A549 (cell line): ENCODE measurements around the gene FOXRED2. TPM values are rescaled to one million over a fixed set of nuclear protein-coding genes. Genes with fewer than 3 reads are reported as not detected.
"Not testable (repeated sequence)": the region's sequence is repeated elsewhere in the genome, so short reads cannot be mapped to it uniquely, and the experiment has no call there.

Experiments used
- ATAC-seq, 2 experiments: fragments of 200-7000 bp in 1 of 2; fragments of >200 bp in 1 of 2; cut with Nextera tagmentation in 1 of 2; cut with Tn5 transposase in 1 of 2; 3 replicates each; pipeline versions ENCODE4 v1.8.0 to v1.9.1; 2018 to 2020; ENCODE audit warnings: mild to moderate bottlenecking in 1 of 2, moderate library complexity in 1 of 2
- CTCF ChIA-PET: fragments of 300-600 bp; sonication (Branson Sonifier 250); formaldehyde crosslinking; extraction: SDS; loops from one replicate; lab custom pipeline; 2021; ENCODE audit warnings: antibody characterized with exemption, inconsistent platforms; lab: Yijun Ruan, JAX
- POLR2A ChIA-PET: fragments of 350-600 bp; formaldehyde crosslinking; extraction: SDS; loops from one replicate; lab custom pipeline; 2021; ENCODE audit warnings: antibody characterized with exemption, inconsistent platforms; lab: Yijun Ruan, JAX
- DNase-seq, 2 experiments: peaks; one replicate each; pipeline versions ENCODE4 v3.0.0 to v3.0.0-alpha.2; 2011 to 2016; ENCODE audit warnings: low read depth in 1 of 2, low spot score in 1 of 2
- FAIRE-seq: peaks from 2 replicates; lab custom pipeline; 2011; peaks lifted over from hg19 to GRCh38; lab: Jason Lieb, UNC
- H3K27ac ChIP-seq, 2 experiments: fragments of >200 bp; sonication (Bioruptor Twin); formaldehyde crosslinking; 3 replicates each; pipeline ENCODE4 v1.5.1; 2016 to 2017
- H3K4me1 ChIP-seq: fragments of >200 bp; sonication (Bioruptor Twin); formaldehyde crosslinking; 3 replicates; pipeline ENCODE4 v1.6.1; 2016
- H3K4me2 ChIP-seq: fragments of >200 bp; sonication (Bioruptor Twin); formaldehyde crosslinking; 3 replicates; pipeline ENCODE4 v1.6.1; 2016
- H3K4me3 ChIP-seq: fragments of >200 bp; sonication (Bioruptor Twin); formaldehyde crosslinking; 3 replicates; pipeline ENCODE4 v1.5.1; 2016
- H3K9me3 ChIP-seq: fragments of >200 bp; sonication (Bioruptor Twin); formaldehyde crosslinking; 3 replicates; pipeline ENCODE4 v1.6.1; 2016
- CHD4 ChIP-seq: fragments of 200-600 bp; sonication (generic); IDR thresholded peaks from 2 replicates; pipeline ENCODE4 v1.6.1; 2016; ENCODE audit warnings: antibody characterized with exemption, mild to moderate bottlenecking, borderline replicate concordance
- E2F6 ChIP-seq: IDR thresholded peaks from 2 replicates; pipeline ENCODE4 v1.6.1; 2012; ENCODE audit warnings: low read depth, borderline replicate concordance
- ESRRA ChIP-seq: fragments of 150-350 bp; IDR thresholded peaks from 2 replicates; pipeline ENCODE4 v1.6.1; 2014; ENCODE audit warnings: mild to moderate bottlenecking, low read length, borderline replicate concordance
- HDAC2 ChIP-seq: fragments of 200-600 bp; sonication (generic); IDR thresholded peaks from 2 replicates; pipeline ENCODE4 v1.6.1; 2016
- HOXB5 ChIP-seq: fragments of 250-450 bp; sonication (Bioruptor Pico); IDR thresholded peaks from 2 replicates; pipeline ENCODE4 v1.5.0; 2020; ENCODE audit warnings: mild to moderate bottlenecking, moderate library complexity
- KDM1A ChIP-seq: fragments of 200-600 bp; sonication (generic); IDR thresholded peaks from 2 replicates; pipeline ENCODE4 v1.6.1; 2016; ENCODE audit warnings: low read depth, mild to moderate bottlenecking
- MAX ChIP-seq: IDR thresholded peaks from 2 replicates; pipeline ENCODE4 v1.6.1; 2012
- NPAS2 ChIP-seq: fragments of 250-450 bp; sonication (Bioruptor Pico); IDR thresholded peaks from 2 replicates; pipeline ENCODE4 v1.8.0; 2022; ENCODE audit warnings: mild to moderate bottlenecking, moderate library complexity, borderline replicate concordance
- PHF8 ChIP-seq: fragments of 200-600 bp; sonication (generic); IDR thresholded peaks from 2 replicates; pipeline ENCODE4 v1.6.1; 2016; ENCODE audit warnings: low read depth, mild to moderate bottlenecking, antibody characterized with exemption, moderate library complexity, borderline replicate concordance
- RARB ChIP-seq: fragments of 250-450 bp; sonication (Bioruptor Pico); IDR thresholded peaks from 2 replicates; pipeline ENCODE4 v1.8.0; 2021; ENCODE audit warnings: mild to moderate bottlenecking, moderate library complexity
- RCOR1 ChIP-seq: fragments of 150-350 bp; IDR thresholded peaks from 2 replicates; pipeline ENCODE4 v1.6.1; 2014; ENCODE audit warnings: antibody characterized with exemption, low read length, low read depth
- SMC3 ChIP-seq: fragments of >200 bp; sonication (Bioruptor Twin); formaldehyde crosslinking; IDR thresholded peaks from 3 replicates; pipeline ENCODE4 v1.6.1; 2018; ENCODE audit warnings: inconsistent platforms
- TFCP2L1 ChIP-seq: fragments of 250-450 bp; sonication (Bioruptor Pico); IDR thresholded peaks from 2 replicates; pipeline ENCODE4 v1.5.0; 2021; ENCODE audit warnings: mild to moderate bottlenecking
- WGBS: methylation state at CpG from one replicate; pipeline ENCODE4 v1.1.6; 2017; ENCODE audit errors: missing lambda C conversion rate; 5-methylcytosine and 5-hydroxymethylcytosine counted together
- polyA plus RNA-seq, 4 experiments: library from polyadenylated mRNA; depleted of rRNA in 3 of 4; stranded (reverse); fragments of >200 nt; fragmentation: RNase III in 1 of 4; extraction: RNeasy Plus Mini Kit Qiagen cat#74134 plus additional on column Dnase treatment in 1 of 4; gene quantifications; 2 replicates in 3 of 4; 3 replicates in 1 of 4; pipeline ENCODE4 v1.2.3, GENCODE V29; 2011 to 2017
- TF ChIP-seq, protein P1 (sequence below): fragments of 250-450 bp; sonication (Bioruptor Pico); IDR thresholded peaks from 2 replicates; pipeline ENCODE4 v1.5.0; 2020; ENCODE audit warnings: low read depth, mild to moderate bottlenecking, moderate library complexity
- TF ChIP-seq, protein P2 (sequence below): fragments of 250-450 bp; sonication (Bioruptor Pico); IDR thresholded peaks from 2 replicates; pipeline ENCODE4 v1.5.0; 2021; ENCODE audit warnings: mild to moderate bottlenecking, moderate library complexity, borderline replicate concordance
- TF ChIP-seq, protein P3 (sequence below): fragments of 450-650 bp; IDR thresholded peaks from 2 replicates; pipeline ENCODE4 v1.6.1; 2014; ENCODE audit warnings: antibody characterized with exemption

Gene FOXRED2
- polyA plus RNA-seq, 2 of the 4 experiments (the other 2 are of a cell fraction) = 5.7 to 12.3 TPM

DNA sequence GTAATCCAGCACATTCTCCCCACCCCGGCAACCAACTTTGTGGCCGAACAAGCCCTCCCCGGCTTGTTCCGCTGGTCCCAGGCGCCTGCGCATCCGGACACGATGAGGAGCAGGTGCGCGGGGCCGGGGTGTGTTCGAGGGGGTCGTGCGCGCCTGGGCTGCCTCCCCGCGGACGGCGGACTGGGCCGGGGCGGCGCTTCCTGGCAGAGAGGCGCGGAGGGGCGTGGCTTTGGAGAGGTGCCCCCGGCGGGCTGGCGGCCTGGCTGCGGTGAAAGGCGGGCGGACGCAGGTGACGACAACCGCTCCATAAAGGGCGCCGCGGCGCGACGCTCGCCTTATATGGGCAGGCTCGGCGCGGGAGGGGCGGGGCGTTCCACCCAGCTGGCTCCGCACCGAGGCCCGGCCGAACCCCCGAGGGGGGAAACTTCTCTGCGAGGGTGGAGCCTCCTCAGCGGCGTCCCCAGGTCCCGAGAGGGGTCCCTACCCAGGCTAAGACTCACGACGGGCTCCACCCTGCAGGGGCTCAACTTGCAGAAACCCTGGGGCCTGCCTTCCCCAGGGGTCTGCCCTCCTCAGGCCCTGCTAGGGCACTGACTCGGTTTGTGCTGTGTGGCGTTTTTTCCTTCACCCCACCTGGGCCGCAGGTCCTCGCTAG lies 51.8 kb downstream of the FOXRED2 start (continued):
- TF ChIP-seq PHF8 = peak; percentile 50; the same call in 1 of the 2 replicates
- TF ChIP-seq MAX = peak; percentile 71
- TF ChIP-seq, all 56 proteins: peak for 11

DNA sequence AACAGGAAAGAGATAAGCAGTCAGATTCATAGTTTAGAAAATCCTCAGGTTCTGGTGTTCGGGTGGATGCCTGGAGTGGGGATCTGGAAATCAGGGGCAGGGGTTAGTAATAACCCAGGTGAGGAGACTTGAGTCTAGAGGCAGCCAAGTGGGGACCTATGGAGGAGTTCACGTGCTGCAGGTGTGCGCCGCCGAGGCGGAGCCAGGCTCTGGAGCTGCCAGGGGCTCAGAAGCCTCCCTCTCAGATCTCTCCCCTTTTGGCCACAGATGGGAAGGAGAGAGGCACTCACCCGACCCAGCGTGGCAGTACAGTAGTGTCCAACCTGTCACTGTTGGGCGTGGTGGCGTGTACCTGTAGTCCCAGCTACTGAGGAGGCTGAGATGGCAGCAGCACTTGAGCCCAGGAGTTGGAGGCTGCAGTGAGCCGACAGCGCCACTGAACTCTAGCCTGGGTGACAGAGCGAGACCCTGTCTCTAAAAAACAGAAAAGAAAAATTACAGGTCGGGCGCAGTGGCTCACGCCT lies 52.9 kb downstream of the FOXRED2 start:
- 97% methylated on average over 15 of the region's 16 CpGs for WGBS
- CTCF ChIA-PET = interaction anchor here (0.6 to 3.1 kb wide), 3 partner anchors 12 to 152 kb away, joined by 3 to 15 read pairs (median 3); no protein-coding TSS in a partner anchor

DNA sequence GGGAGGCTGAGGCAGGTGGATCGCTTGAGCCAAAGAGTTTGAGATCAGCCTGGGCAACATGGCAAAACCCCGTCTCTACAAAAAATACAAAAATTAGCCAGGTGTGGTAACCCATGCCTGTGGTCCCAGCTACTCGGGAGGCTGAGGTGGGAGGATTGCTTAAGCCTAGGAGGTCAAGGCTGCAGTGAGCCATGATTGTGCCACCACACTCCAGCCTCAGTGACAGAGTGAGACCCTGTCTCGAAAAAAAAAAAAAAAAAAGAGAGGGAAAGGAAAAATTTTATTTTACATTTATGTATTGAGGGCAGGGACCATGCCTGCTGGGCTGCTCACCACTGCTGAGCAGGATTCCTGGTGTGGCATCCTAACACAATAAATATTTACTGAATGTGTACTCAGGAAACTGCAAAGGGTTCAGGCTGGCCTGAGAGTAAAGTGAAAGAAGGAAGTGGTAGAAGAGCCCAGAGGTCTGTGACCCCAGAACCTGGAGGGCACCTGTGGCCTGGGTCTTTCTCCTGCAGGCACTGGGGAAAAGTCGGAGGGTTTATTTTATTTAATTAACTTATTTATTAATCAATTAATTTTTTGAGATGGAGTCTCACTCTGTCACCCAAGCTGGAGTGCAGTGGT lies 53.7 kb downstream of the FOXRED2 start:
- not testable (repeated sequence) for FAIRE-seq, H3K9me3 ChIP-seq, DNase-seq, H3K4me3 ChIP-seq, ATAC-seq
- H3K4me1 ChIP-seq = peaks cover 39% of the 10 kb centered on the region
- WGBS = 81% methylated on average over 4 of the region's 5 CpGs
- H3K4me2 ChIP-seq = peak overlapping the region; percentile 65; the same call in 2 of the 3 replicates
- ChIA-PET POLR2A (interaction anchor here (0.9 kb wide), 1 partner anchor 12 kb away, joined by 3 read pairs; no protein-coding TSS in a partner anchor), CTCF (interaction anchor here (0.6 kb wide), 1 partner anchor 10 kb away, joined by 3 read pairs; no protein-coding TSS in a partner anchor)
- H3K27ac ChIP-seq = peak overlapping the region; percentile 66 to 98; a peak in 5 of 6 replicates

More for the DNA sequence above, 52.9 kb downstream of the FOXRED2 start:
- Histone ChIP-seq H3K27ac (peak overlapping the region; percentile 95 to 98; a peak in 4 of 6 replicates), H3K4me1 (peaks cover 41% of the 10 kb centered on the region), H3K4me2 (peak overlapping the region; percentile 88; the same call in 2 of the 3 replicates), H3K9me3 (no peaks in the 10 kb centered on the region), H3K4me3 (no peak overlapping the region)
- TF ChIP-seq RARB (CRISPR knock-in tag) (no peak), HDAC2 (no peak), RCOR1 (no peak)
- POLR2A ChIA-PET = interaction anchor here (0.7 to 0.9 kb wide), 2 partner anchors 11 to 388 kb away, joined by 3 read pairs; no protein-coding TSS in a partner anchor
- ATAC-seq = no peak
- no peak for DNase-seq
- FAIRE-seq = no peak

DNA sequence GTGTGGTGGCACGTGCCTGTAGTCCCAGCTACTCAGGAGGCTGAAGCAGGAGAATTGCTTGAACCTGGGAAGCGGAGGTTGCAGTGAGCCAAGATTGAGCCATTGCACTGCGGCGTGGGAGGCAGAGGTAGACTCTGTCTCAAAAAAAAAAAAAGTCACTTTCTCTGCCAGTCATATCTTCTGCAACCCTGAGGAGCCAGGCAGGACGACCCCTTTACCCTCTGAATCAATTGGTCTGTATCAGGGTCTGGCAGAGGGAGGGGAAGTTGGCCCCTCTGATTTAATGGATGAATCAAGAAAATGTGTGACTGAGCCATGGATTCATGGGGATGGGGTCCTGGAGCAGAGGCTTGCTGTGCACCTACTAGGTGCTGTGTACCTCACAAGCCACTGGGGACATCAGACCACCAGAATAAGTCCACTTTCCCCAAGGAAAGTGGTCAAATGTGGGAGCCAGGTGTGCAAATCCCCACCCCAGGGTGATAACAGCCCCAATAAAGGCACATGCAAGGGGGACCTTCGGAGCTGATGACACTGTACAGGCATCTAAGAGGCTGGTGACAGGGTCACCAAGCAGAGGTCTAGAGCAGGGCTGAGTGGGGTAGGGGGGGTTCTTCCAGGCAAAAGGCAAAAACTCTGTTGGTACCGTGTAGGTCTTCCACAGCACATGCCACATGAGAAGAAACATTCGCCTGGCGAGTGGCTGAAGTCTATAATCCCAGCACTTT lies 54.4 kb downstream of the FOXRED2 start:
- CTCF ChIA-PET = interaction anchor here (0.6 to 1.3 kb wide), 3 partner anchors 9 to 73 kb away, joined by 3 to 4 read pairs (median 3); no protein-coding TSS in a partner anchor
- no peak for FAIRE-seq

DNA sequence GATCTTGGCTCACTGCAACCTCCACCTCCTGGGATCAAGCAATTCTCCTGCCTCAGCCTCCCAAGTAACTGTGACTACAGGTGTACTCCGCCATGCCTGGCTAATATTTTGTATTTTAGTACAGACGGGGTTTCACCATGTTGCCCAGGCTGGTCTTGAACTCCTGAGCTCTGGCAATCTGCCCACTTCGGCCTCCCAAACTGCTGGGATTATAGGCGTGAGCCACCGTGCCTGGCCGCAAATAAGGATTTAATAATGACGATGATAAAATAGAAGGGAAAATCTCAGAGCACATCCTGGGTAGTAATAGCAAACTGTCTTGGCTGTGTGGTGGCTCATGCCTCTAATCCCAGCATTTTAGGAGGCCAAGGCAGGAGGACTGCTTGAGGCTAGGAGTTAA lies 55.9 kb downstream of the FOXRED2 start:
- Histone ChIP-seq H3K4me1 (peaks cover 39% of the 10 kb centered on the region), H3K27ac (peak overlapping the region; percentile 66 to 98), H3K4me2 (peak overlapping the region; percentile 65; the same call in 2 of the 3 replicates)
- FAIRE-seq, ATAC-seq, DNase-seq, H3K9me3 ChIP-seq, H3K4me3 ChIP-seq, POLR2A ChIA-PET: not testable (repeated sequence)
- CTCF ChIA-PET = interaction anchor here (0.9 to 1.3 kb wide), 3 partner anchors 12 to 150 kb away, joined by 3 to 4 read pairs (median 4); no protein-coding TSS in a partner anchor
- 94% methylated on average over 7 of the region's 7 CpGs for WGBS

More for the DNA sequence above, 54.4 kb downstream of the FOXRED2 start:
- TF ChIP-seq SMC3 (no peak), NPAS2 (CRISPR knock-in tag) (no peak), KDM1A (no peak), TFCP2L1 (no peak), HOXB5 (CRISPR knock-in tag) (no peak), CHD4 (no peak), ESRRA (no peak), E2F6 (no peak)
- TF ChIP-seq, protein P1, sequence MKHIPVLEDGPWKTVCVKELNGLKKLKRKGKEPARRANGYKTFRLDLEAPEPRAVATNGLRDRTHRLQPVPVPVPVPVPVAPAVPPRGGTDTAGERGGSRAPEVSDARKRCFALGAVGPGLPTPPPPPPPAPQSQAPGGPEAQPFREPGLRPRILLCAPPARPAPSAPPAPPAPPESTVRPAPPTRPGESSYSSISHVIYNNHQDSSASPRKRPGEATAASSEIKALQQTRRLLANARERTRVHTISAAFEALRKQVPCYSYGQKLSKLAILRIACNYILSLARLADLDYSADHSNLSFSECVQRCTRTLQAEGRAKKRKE (CRISPR knock-in tag) = no peak
- TF ChIP-seq, protein P2, sequence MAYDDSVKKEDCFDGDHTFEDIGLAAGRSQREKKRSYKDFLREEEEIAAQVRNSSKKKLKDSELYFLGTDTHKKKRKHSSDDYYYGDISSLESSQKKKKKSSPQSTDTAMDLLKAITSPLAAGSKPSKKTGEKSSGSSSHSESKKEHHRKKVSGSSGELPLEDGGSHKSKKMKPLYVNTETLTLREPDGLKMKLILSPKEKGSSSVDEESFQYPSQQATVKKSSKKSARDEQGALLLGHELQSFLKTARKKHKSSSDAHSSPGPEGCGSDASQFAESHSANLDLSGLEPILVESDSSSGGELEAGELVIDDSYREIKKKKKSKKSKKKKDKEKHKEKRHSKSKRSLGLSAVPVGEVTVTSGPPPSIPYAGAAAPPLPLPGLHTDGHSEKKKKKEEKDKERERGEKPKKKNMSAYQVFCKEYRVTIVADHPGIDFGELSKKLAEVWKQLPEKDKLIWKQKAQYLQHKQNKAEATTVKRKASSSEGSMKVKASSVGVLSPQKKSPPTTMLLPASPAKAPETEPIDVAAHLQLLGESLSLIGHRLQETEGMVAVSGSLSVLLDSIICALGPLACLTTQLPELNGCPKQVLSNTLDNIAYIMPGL = no peak
- TF ChIP-seq, protein P3, sequence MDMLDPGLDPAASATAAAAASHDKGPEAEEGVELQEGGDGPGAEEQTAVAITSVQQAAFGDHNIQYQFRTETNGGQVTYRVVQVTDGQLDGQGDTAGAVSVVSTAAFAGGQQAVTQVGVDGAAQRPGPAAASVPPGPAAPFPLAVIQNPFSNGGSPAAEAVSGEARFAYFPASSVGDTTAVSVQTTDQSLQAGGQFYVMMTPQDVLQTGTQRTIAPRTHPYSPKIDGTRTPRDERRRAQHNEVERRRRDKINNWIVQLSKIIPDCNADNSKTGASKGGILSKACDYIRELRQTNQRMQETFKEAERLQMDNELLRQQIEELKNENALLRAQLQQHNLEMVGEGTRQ = no peak
- Histone ChIP-seq H3K4me3 (no peak overlapping the region), H3K27ac (peak overlapping the region; percentile 66 to 98), H3K9me3 (no peaks in the 10 kb centered on the region), H3K4me2 (peak overlapping the region; percentile 65), H3K4me1 (peaks cover 39% of the 10 kb centered on the region)
- POLR2A ChIA-PET = no interaction called here
- DNase-seq (no peak), ATAC-seq (no peak)
- WGBS = 61% methylated on average over 9 of the region's 9 CpGs
